HG03103 (cell line): ENCODE data around the gene MEGF10.

Experiments used
- ATAC-seq: cut with Tn5 transposase; IDR thresholded peaks from one replicate; pipeline ENCODE4 v1.9.1; 2021; ENCODE audit warnings: low read depth; ENCODE audit not compliant: unreplicated experiment

MEGF10 gene

GRCh38 chr5:127324756-127325155, 34.2 kb downstream of the MEGF10 start:
- ATAC-seq, result no peak

- ATAC-seq, result no peak
Measured at GRCh38 chr5:127326431-127326830, 35.8 kb downstream of the MEGF10 start.

- no peak for ATAC-seq
Measured at GRCh38 chr5:127326976-127327755, 36.6 kb downstream of the MEGF10 start.

- ATAC-seq, result no peak
Measured at GRCh38 chr5:127330116-127330515, 39.5 kb downstream of the MEGF10 start.

GRCh38 chr5:127331890-127332649, 41.5 kb downstream of the MEGF10 start:
- no peak for ATAC-seq

GRCh38 chr5:127333483-127333882, 42.9 kb downstream of the MEGF10 start:
- no peak for ATAC-seq

- ATAC-seq, result no peak
Measured at GRCh38 chr5:127335381-127335780, 44.8 kb downstream of the MEGF10 start.

- ATAC-seq, result no peak
Measured at GRCh38 chr5:127337876-127338275, 47.3 kb downstream of the MEGF10 start.

- ATAC-seq, result no peak
Measured at GRCh38 chr5:127338501-127338900, 47.9 kb downstream of the MEGF10 start.

GRCh38 chr5:127340606-127341005, 50.0 kb downstream of the MEGF10 start:
- no peak for ATAC-seq

- no peak for ATAC-seq
Measured at GRCh38 chr5:127342364-127342763, 51.8 kb downstream of the MEGF10 start.

- no peak for ATAC-seq
Measured at GRCh38 chr5:127343313-127343712, 52.7 kb downstream of the MEGF10 start.

GRCh38 chr5:127343866-127344265, 53.3 kb downstream of the MEGF10 start:
- no peak for ATAC-seq

GRCh38 chr5:127344931-127345330, 54.3 kb downstream of the MEGF10 start:
- no peak for ATAC-seq

- ATAC-seq, result no peak
Measured at GRCh38 chr5:127351418-127351817, 60.8 kb downstream of the MEGF10 start.

GRCh38 chr5:127352068-127352467, 61.5 kb downstream of the MEGF10 start:
- no peak for ATAC-seq

- ATAC-seq, result no peak
Measured at GRCh38 chr5:127353327-127353726, 62.7 kb downstream of the MEGF10 start.

GRCh38 chr5:127353796-127354195, 63.2 kb downstream of the MEGF10 start:
- ATAC-seq, result no peak

GRCh38 chr5:127355337-127355736, 64.7 kb downstream of the MEGF10 start:
- no peak for ATAC-seq

GRCh38 chr5:127358284-127358683, 67.7 kb downstream of the MEGF10 start:
- ATAC-seq, result no peak

GRCh38 chr5:127358740-127359139, 68.1 kb downstream of the MEGF10 start:
- ATAC-seq, result no peak

GRCh38 chr5:127359502-127359901, 68.9 kb downstream of the MEGF10 start:
- ATAC-seq, result no peak
